ENCODE data around the gene LRRC4C.
"Not testable (repeated sequence)": the region's sequence is repeated elsewhere in the genome, so short reads cannot be mapped to it uniquely, and the experiment has no call there.

LRRC4C gene

DNA sequence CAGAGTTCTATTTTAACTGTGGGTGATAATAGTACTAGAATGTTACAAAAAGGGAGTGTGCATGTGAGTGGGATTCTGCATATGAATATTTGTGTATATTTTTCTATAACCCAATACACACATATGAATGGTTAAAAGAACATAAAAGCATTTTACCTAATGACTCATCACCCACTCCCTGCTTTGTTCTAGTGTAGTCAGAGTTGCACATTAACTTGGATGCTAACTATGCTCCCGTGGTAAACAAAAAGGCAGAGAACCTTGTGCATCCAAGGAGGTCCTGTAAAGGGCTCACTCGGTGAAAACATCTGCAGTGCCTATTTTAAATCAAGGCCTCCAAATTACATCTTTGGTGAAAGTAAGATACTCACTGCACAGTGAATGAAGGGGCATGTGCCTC lies 1289.4 kb downstream of the LRRC4C start:
- DNase-seq (ENCODE audit: low read depth in 2 of 2) = no peak

- DNase-seq (ENCODE audit: low read depth in 2 of 2) = no peak
These were observed 1291.0 kb downstream of the LRRC4C start for GRCh38 chr11:40168414-40168813.

DNA sequence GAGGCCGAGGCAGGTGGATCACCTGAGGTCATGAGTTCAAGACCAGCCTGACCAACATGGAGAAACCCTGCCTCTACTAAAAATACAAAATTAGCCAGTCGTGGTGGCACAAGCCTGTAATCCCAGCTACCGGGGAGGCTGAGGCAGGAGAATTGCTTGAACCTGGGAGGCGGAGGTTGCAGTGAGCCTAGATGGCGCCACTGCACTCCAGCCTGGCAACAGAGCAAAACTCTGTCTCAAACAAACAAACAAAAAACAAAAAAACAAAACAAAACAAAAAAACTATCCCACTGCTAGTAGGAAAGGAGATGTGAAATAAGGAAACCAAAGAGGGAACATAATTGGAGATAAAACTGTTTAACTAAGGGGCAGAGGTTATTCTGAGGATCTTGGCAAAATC lies 1291.6 kb downstream of the LRRC4C start:
- not testable (repeated sequence) for DNase-seq (ENCODE audit: low read depth in 2 of 2)

DNA sequence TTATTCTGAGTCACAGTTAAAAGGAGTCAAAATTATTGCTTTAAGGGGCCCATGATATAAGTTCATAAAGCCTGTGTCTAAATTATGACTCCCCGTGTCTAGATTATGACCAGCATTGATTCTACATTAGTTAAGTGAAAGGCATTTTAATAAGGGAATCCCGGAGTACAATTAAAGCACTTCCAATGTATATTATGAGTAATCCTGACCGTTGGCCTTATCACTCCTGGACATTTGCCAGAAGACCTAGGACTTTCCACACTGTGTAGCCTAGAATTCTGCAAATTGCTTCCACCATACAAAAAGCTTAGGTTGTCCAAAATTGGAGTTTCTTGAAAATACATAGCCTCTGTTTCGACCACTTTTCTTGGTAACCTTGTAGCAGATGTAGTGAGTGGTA lies 1292.6 kb downstream of the LRRC4C start:
- DNase-seq (ENCODE audit: low read depth in 2 of 2) = no peak

DNA sequence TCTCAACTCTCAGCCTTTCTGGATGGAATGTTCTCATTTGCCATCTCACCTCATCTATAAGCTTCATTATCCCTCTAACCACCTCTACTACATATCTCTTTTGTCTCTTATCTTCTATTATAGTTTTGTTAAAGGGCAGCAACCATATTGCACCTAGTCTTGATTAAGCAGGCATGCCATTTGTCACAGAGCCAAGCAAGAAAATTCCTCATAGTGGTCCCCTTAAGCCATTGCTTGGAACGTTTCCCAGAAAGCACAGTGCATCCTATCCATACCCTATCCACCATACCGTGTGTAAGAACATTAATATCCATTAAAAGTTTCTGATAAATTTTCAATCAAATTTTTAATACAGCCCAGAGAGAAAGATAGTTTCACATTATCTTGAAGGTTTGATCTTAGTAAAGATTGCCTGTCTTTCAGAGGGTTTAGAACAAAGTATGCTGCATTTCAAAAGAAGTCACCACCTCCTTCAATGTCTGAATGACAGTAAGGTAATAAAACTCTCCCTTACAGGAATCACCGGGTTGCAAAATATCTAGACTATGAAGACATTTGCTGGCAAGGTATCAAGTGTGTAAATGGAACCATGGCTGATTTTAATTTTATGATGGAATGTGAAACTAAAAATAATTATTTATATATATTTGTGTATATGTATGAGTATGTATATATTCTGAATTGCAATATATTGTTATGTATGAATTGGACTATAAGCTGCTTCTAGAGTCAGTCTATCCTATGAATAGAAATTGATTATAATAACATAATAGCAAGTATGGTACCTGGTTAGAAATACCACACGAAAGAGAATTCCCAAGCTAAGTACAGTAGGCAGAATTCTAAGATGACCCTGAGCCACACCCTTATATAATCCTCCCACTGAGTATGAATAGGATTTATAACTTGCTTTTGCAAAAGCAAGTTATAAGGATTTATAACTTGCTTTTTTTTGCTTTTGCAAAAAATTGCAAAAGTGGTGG lies 1296.3 kb downstream of the LRRC4C start:
- DNase-seq (ENCODE audit: low read depth in 2 of 2) = no peak

GRCh38 chr11:40161854-40162410 lies 1297.5 kb downstream of the LRRC4C start:
- no peak for DNase-seq (ENCODE audit: low read depth in 2 of 2)

DNA sequence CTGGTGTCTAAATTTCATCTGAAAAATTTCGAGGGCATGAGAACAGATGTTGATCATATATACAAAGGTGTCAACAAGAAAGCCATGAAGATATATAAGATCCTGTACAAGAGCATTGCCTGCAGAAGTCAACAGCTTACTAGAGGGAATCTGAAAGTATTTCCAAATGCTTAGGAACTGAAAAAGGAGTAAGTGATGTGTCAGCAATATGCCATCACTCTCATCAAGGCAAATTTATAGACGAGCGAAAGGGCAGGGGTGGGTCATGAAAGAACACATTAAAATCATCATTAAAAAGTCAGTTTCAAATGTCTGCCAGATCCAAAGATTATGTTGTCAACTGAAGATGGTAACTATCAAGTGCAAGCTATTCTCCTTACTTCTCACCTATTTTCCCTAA lies 1299.0 kb downstream of the LRRC4C start:
- DNase-seq (ENCODE audit: low read depth in 2 of 2) = no peak

DNA sequence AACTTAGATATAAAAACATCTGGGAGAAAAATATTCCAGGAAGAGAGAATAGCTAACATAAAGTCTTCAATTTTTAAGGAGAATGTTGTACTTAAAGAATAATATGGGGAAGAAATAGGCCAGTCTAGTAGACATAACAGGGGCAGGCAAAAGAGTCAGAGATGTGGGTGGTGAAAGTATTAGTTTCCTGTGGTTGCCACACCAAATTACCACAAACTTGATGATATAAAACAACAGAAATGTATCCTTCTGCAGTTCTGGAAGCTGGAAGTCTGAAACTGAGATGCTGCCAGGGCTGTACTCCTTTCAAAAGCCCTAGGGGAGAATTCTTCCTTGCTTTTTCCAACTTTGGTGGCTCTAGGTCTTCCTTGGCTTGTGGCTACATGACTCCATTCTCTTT lies 1309.7 kb downstream of the LRRC4C start:
- DNase-seq (ENCODE audit: low read depth in 2 of 2) = no peak

- DNase-seq (ENCODE audit: low read depth in 2 of 2) = no peak
These were observed 1318.9 kb downstream of the LRRC4C start for GRCh38 chr11:40140560-40140959.

DNA sequence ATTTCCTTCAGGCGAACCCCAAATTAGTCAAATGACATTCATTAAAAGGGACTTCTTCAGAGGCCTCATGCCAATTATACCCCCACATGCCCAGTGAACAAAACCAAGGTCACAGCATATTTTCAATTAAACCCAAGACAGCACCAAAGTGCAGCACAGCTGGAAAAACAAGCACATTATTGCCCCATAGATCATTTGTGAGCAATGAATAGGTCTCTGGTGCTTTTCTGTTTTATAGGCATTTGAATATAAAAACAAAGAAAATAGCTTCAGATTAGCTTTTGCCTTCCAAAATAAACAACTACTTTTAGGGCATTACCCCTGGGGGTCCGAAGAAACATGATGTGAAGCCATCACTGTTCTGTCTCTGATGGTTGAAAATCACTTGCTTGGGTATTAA lies 1319.9 kb downstream of the LRRC4C start:
- no peak for DNase-seq (ENCODE audit: low read depth in 2 of 2)

DNA sequence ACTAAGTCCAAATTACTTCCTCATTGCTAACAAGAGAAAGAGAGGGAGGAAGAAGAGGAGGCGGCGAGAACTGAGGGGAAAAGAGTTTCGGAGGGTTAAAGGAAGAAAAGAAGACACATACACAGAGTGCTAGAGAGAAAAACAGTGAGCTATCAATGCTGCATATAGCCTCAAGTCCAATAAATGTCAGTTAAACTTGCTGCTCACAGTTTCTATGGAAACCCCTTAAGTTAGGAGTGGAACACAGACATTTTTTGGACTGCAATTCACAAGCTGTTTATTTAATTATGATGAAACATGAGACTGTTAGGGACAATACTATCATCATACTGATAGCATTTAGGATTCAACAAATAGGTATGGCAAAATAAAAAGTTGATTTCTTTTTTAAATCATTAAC lies 1320.4 kb downstream of the LRRC4C start:
- DNase-seq (ENCODE audit: low read depth in 2 of 2) = no peak

DNA sequence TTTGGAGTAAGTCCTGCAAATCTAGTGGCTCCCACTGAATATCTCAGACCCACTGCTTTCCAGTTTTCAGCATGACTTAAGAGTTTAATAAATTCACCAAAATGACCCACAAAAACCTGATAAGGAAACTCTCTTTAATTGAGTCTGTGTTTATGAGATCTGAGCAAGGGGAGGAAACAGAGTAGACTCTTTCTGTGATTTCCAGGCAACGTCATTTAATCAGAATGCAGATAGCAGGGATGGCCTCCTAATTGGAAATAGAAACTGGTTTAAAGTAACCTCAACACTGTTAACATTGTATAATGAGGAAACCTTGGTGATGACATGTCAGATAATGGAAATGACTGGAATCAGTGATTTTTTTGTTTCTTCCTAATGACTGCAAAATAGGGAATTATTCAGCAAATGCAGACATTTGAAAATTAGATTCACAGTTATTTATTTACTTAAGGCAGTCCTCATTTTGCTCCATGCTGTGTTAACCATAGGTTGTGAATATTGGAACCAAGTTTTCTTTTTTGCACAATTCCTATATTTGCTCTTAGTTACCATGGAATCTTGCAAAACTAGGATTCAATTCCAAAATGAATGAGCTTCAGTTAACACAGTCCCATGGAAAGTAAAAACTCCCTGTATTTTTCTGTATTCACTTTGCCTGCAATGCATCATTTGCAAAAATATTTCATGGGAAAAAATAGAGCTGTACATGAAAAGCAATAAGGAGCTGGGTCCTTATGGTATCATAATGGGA lies 1324.5 kb downstream of the LRRC4C start:
- no peak for DNase-seq (ENCODE audit: low read depth in 2 of 2)

DNA sequence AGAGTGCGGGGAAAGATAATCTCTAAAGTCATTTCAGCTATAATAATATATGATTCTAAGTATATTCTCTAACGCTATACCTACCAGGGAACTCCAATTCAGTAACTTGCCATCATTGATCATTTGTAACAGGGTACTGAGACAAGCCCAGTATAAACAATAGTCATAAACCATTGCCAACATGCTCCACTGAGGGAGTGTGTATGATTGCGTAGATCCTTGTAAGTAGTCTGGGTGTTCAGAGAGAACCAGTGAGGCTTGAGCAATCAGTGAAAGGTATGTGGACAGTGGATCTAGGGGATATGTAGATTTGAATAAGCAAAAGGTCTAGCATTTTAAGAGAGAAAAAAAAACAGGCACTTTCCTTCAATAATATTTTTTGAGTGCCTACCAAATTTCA lies 1326.0 kb downstream of the LRRC4C start:
- DNase-seq (ENCODE audit: low read depth in 2 of 2) = no peak

GRCh38 chr11:40132912-40133311 lies 1326.5 kb downstream of the LRRC4C start:
- DNase-seq (ENCODE audit: low read depth in 2 of 2) = no peak

DNA sequence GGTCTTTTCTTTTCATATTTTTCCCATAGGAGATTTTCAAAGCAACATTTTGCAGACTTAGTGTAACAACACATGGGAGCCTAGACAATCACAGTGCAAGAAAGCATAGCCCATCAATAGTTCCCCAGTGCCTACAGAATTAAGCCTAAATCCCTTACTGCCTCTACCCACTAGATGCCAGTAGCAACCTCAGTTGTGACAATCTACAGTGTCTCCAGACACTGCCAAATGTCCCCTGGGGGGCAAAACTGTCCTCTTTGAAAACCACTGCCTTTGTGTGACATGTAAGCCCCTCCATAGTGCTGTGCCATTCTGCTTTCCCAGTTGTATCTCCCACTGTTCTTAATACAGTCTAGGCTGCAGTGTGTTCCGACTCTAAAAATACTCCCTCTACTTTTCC lies 1329.0 kb downstream of the LRRC4C start:
- no peak for DNase-seq (ENCODE audit: low read depth in 2 of 2)

DNA sequence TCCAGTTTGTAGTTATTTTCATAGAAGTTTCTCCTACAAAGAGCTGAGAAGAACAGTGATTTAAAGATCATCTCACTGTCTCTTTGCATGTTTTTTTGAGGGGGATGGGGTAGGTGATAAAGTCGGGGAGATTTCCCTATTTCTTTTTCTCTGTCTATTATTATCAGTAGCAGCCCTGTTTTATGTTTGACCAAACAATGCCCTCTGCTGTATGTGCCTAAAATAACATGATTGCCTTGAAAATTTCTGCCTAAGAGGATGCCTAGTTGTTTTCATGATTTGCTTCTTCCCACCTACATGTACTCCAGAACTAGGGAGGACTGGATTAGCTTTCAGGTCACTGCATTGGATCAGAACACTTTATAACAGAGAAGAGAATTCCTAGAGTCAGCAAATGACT lies 1330.2 kb downstream of the LRRC4C start:
- no peak for DNase-seq (ENCODE audit: low read depth in 2 of 2)

GRCh38 chr11:40125054-40125453 lies 1334.4 kb downstream of the LRRC4C start:
- DNase-seq (ENCODE audit: low read depth in 2 of 2) = no peak

DNA sequence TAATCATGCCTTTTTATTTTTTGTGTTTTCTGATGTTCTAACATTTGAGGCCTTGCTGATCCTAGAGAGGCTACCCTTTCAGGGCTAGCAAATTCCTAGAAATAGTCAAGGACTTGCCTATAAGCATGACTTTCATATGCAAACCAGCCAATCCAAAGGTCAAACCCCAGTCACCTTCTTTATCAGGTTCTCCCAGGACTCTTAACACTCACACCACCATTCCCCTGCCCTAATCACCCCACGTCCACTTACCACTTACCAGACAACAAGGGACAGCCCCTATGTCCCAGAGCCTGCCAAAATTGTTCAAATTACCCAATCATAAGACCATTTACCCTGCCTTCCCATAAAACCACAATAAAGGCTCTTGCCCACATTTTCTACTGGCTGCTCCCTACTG lies 1339.8 kb downstream of the LRRC4C start:
- DNase-seq (ENCODE audit: low read depth in 2 of 2) = no peak

DNA sequence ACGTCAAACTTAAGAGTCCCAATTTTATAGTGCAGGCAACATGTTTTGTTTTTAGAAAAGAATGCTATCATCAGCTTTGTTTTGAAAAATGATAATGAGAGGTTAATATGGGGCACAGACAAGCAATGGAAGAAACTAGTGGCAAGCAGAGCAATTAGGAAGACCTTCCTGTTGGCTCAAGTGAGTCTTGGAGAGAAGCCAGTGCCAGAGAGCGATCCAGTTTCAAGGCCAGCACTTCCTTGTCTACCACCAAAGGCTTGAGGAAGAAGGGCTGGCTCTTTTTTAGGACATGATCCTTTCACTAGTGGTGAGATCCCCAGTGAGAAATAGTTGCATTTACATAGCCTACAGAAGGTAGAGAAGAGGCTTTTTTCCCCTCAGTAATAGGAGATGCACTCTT lies 1340.7 kb downstream of the LRRC4C start:
- DNase-seq (ENCODE audit: low read depth in 2 of 2) = no peak

GRCh38 chr11:40118026-40118425 lies 1341.4 kb downstream of the LRRC4C start:
- DNase-seq (ENCODE audit: low read depth in 2 of 2) = no peak

DNA sequence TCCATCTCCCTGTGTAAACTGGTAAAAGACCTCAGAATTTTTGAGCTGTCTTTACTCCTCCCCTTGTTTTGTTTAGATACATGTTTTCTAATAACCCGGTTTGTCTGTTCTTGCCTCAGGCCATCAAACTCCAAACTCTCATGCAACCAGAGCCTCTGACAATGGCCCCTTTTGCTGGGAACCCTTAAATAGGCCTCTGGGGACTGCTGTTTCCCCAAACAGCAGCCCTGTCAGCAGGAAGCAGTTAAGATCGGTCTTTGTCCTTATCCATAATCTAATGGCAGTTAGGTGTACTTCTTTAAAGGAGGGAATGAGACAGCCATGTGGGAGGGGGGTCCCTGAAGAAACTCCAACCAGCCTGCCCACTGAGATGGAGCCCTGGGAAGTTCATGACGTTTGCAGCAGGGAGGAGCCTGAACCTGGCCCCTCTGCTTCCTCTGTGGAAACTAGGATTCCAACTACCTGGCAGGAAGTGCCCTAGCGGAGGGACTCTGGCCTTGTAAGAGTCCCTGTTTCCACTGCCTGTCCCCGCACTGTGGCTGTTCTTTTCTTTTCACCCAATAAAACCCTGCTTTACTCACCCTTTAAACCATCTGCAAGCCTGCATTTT lies 1354.4 kb downstream of the LRRC4C start:
- DNase-seq (ENCODE audit: low read depth in 2 of 2) = no peak

- no peak for DNase-seq (ENCODE audit: low read depth in 2 of 2)
These were observed 1358.7 kb downstream of the LRRC4C start for GRCh38 chr11:40100781-40101180.
